Measurements from ENCODE around the gene OR8J1. TPM values are rescaled to one million over a fixed set of nuclear protein-coding genes. Genes with fewer than 3 reads are reported as not detected.

OR8J1 gene
- total RNA-seq, 4 donors from 2014 or later = not detected

DNA sequence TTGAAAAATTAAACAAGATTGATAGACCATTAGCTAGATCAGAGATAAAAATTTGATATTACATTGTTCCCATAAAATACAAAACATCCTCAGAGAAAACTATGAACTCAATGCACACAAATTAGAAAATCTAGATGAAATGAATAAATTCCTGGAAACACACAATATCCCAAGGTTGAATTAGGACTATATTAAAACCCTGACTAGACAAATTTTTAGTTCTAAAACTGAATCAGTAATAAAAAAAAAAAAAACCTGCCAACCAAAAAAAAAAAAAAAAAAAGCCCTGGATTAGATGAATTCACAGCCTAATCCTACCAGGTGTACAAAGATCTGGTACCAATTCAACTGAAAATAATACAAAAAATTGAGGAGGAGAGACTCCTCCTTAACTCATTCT, 13.8 kb upstream of the OR8J1 start:
- TF ChIP-seq CTCF (IDR thresholded peaks at IDR 0.05) (no peak), POLR2A (IDR thresholded peaks at IDR 0.05) (no peak)
- Histone ChIP-seq H3K27me3 (no peaks in the 10 kb centered on the region), H3K27ac (no peak overlapping the region), H3K9me3 (no peaks in the 10 kb centered on the region), H3K4me3 (replicated peaks in 1 of 3) (no peak overlapping the region), H3K36me3 (no peaks in the 10 kb centered on the region), H3K4me1 (no peaks in the 10 kb centered on the region)
- intact Hi-C loops (cut with DNase I) = no loop called here
- no peak for DNase-seq

DNA sequence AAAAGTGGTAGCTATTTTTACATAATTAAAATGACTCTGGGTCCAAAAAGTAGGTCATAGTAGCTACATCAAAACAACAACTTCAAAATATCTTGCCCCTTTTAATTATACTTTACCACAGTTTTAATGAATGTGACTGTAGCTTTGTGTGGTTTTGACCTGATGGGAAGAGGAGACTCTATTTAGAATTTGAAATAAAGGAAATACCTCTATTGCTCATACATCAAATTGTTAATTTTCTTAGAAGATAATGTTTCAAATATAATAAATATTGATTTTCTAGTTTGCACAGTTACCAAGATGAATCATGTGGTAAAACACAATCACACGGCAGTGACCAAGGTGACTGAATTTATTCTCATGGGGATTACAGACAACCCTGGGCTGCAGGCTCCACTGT, 8.4 kb upstream of the OR8J1 start, which contains the start of gene OR8K1:
OR8K1 (plus strand) TSS at position 301 of the 400 bp plus-strand sequence; CDS start at position 301, 0 bp downstream.
- 79 to 94% methylated on average over 1 of the region's 1 CpG for WGBS, 2 donors

GRCh38 chr11:56375324-56375723, 21.2 kb downstream of the OR8J1 start, which contains the start of gene OR8U1:
Gene OR8U1, plus strand, starts transcription at chr11:56375624. Its CDS starts 0 bp downstream, at chr11:56375624.
- 70 to 74% methylated on average over 2 of the region's 2 CpGs for WGBS, 2 donors
- intact Hi-C loops (cut with DNase I) = no loop called here
- TF ChIP-seq POLR2A (IDR thresholded peaks at IDR 0.05) = no peak

More for the DNA sequence above, 8.4 kb upstream of the OR8J1 start, which contains the start of gene OR8K1:
- H3K9me3 ChIP-seq = no peaks in the 10 kb centered on the region
- no peak within 1 kb of the TSS for H3K27ac ChIP-seq
- H3K27me3 ChIP-seq = no peaks in the 10 kb centered on the region
- H3K4me3 ChIP-seq (replicated peaks in 1 of 3) = no peak within 1 kb of the TSS
- H3K36me3 ChIP-seq = no peaks in the 10 kb centered on the region
- intact Hi-C loops (cut with DNase I) = no loop called here
- H3K4me1 ChIP-seq = no peaks in the 10 kb centered on the region
- TF ChIP-seq POLR2A (IDR thresholded peaks at IDR 0.05) = no peak
- no peak for TF ChIP-seq CTCF (IDR thresholded peaks at IDR 0.05)
- no peak for DNase-seq

GRCh38 chr11:56380120-56380519, 26.0 kb downstream of the OR8J1 start:
- DNase-seq = no peak
- no peaks in the 10 kb centered on the region for H3K27me3 ChIP-seq
- no peaks in the 10 kb centered on the region for H3K4me1 ChIP-seq
- TF ChIP-seq POLR2A (IDR thresholded peaks at IDR 0.05) = no peak
- no peak for TF ChIP-seq CTCF (IDR thresholded peaks at IDR 0.05)
- H3K9me3 ChIP-seq = no peaks in the 10 kb centered on the region
- intact Hi-C loops (cut with DNase I) = no loop called here
- no peak overlapping the region for H3K27ac ChIP-seq
- 80 to 87% methylated on average over 2 of the region's 2 CpGs for WGBS, 2 donors
- no peak overlapping the region for H3K4me3 ChIP-seq (replicated peaks in 1 of 3)
- no peaks in the 10 kb centered on the region for H3K36me3 ChIP-seq

More at GRCh38 chr11:56375324-56375723, 21.2 kb downstream of the OR8J1 start, which contains the start of gene OR8U1:
- H3K36me3 ChIP-seq = no peaks in the 10 kb centered on the region
- peaks cover 3% of the 10 kb centered on the region for H3K9me3 ChIP-seq
- DNase-seq = no peak
- no peak within 1 kb of the TSS for H3K4me3 ChIP-seq (replicated peaks in 1 of 3)
- H3K27ac ChIP-seq = no peak within 1 kb of the TSS
- H3K27me3 ChIP-seq = no peaks in the 10 kb centered on the region
- H3K4me1 ChIP-seq = no peaks in the 10 kb centered on the region

GRCh38 chr11:56394381-56394780, 40.3 kb downstream of the OR8J1 start:
- no peak for DNase-seq
- H3K4me3 ChIP-seq (replicated peaks in 1 of 3) = no peak overlapping the region
- 89 to 93% methylated on average over 3 of the region's 3 CpGs for WGBS, 2 donors
- no peaks in the 10 kb centered on the region for H3K36me3 ChIP-seq
- TF ChIP-seq POLR2A (IDR thresholded peaks at IDR 0.05) = no peak
- no peak for TF ChIP-seq CTCF (IDR thresholded peaks at IDR 0.05)
- no peaks in the 10 kb centered on the region for H3K9me3 ChIP-seq
- intact Hi-C loops (cut with DNase I) = no loop called here
- H3K27me3 ChIP-seq = no peaks in the 10 kb centered on the region
- no peaks in the 10 kb centered on the region for H3K4me1 ChIP-seq
- H3K27ac ChIP-seq = no peak overlapping the region
